K562 (cell line): ENCODE data around the gene RBM7. TPM values are rescaled to one million over a fixed set of nuclear protein-coding genes. Genes with fewer than 3 reads are reported as not detected.

Experiments
- BHLHE40 ChIP-seq: IDR thresholded peaks from 2 replicates; pipeline ENCODE4 v1.6.1; 2011; ENCODE audit warnings: low read length, improper control_type of control experiment
- CEBPG ChIP-seq, 3 experiments: fragments of 200-800 bp in 1 of 3; sonication (Bioruptor generic) in 1 of 3; sonication (generic) in 1 of 3; formaldehyde crosslinking in 1 of 3; IDR thresholded peaks in 2 of 3; conservative IDR thresholded peaks in 1 of 3; 2 replicates each; pipeline versions ENCODE4 v1.6.1 to v1.8.0; 2016 to 2022; ENCODE audit warnings: missing compliant biosample characterization in 2 of 3, missing genetic modification characterization in 2 of 3, mild to moderate bottlenecking in 1 of 3, missing genetic modification reagents in 1 of 3
- CHAMP1 ChIP-seq: fragments of 450-650 bp; IDR thresholded peaks from 2 replicates; pipeline ENCODE4 v1.6.1; 2016; ENCODE audit warnings: mild to moderate bottlenecking
- HMGXB4 ChIP-seq: sonication (generic); formaldehyde crosslinking; IDR thresholded peaks from 2 replicates; pipeline ENCODE4 v1.8.1; 2023; ENCODE audit warnings: mild to moderate bottlenecking, missing genetic modification reagents
- HSF4 ChIP-seq: fragments of 250-450 bp; sonication (Bioruptor Pico); IDR thresholded peaks from 2 replicates; pipeline ENCODE4 v2.1.2; 2022; ENCODE audit warnings: mild to moderate bottlenecking, moderate library complexity, borderline replicate concordance
- PRDM10 ChIP-seq: fragments of 450-650 bp; IDR thresholded peaks from 2 replicates; pipeline ENCODE4 v1.6.1; 2018; ENCODE audit not compliant: partially characterized antibody
- polyA plus RNA-seq, 8 experiments: library from polyadenylated mRNA; depleted of rRNA in 4 of 8; stranded (reverse) in 5 of 8; unstranded in 3 of 8; fragments of >200 nt; fragmentation: Nextera tagmentation in 2 of 8; fragmentation: Illumina TruSeq in 1 of 8; extraction: Ambion mirVana in 2 of 8; extraction: Trizol in 1 of 8; gene quantifications; 2 replicates each; pipeline versions ENCODE4 v1.2.1 to v1.2.3, GENCODE V29; 2011 to 2014; ENCODE audit warnings: inconsistent platforms in 1 of 8, missing spikeins in 1 of 8
- total RNA-seq, 7 experiments: library from RNA; depleted of rRNA in 6 of 7; stranded (reverse); fragments of >200 nt in 6 of 7; fragmentation: Illumina TruSeq in 2 of 7; extraction: Trizol in 2 of 7; gene quantifications; 2 replicates each; pipeline versions ENCODE4 v1.2.1 to v1.2.3, GENCODE V29; 2011 to 2021; ENCODE audit warnings: low replicate concordance in 1 of 7

Gene RBM7
- total and polyA plus RNA-seq, 9 of the 15 experiments (the other 6 are each of a cell fraction or from before 2014, with no cell fraction given) = 26.0 to 76.8 (median 49.6) TPM

- TF ChIP-seq CHAMP1 (no peak), CEBPG (CRISPR knock-in tag; IDR thresholded peaks at IDR 0.05) (no peak; the same call in 1 of the 2 replicates), CEBPG (tag; conservative IDR thresholded peaks at IDR 0.05 in 1 of 2, IDR thresholded peaks at IDR 0.05 in 1 of 2) (peak in 1 of 2 experiments; percentile 70; a peak in 2 of 4 replicates), PRDM10 (peak; percentile 74), BHLHE40 (0 out of 2 replicates have a peak, but pooled peaks have one; percentile 38), HSF4 (CRISPR knock-in tag) (0 out of 2 replicates have a peak, but pooled peaks have one; percentile 20), HMGXB4 (CRISPR knock-in tag) (0 out of 2 replicates have a peak, but pooled peaks have one; percentile 77)
Observed at GRCh38 chr11:114399490-114400215, 813 bp upstream of the RBM7 start (continued).
